HG02885 (cell line): Measurements from ENCODE around the gene ARID3A.
"Not testable (repeated sequence)": the region's sequence is repeated elsewhere in the genome, so short reads cannot be mapped to it uniquely, and the experiment has no call there.

Experiments
- ATAC-seq: cut with Tn5 transposase; IDR thresholded peaks from one replicate; pipeline ENCODE4 v1.9.1; 2021; ENCODE audit warnings: mild to moderate bottlenecking; ENCODE audit not compliant: unreplicated experiment, poor library complexity

The ARID3A gene

GRCh38 chr19:891421-892200, 34.2 kb upstream of the ARID3A start:
- not testable (repeated sequence) for ATAC-seq

GRCh38 chr19:892243-892893, 33.5 kb upstream of the ARID3A start:
- no peak for ATAC-seq

- peak; percentile 80 for ATAC-seq
Observed at GRCh38 chr19:892894-893689, 32.7 kb upstream of the ARID3A start, which contains the start of the genes MED16 and RNU6-9. Gene MED16 (minus strand): TSS chr19:893187. CDS start chr19:891131, 2,056 bp downstream. Gene RNU6-9 (plus strand): TSS chr19:893484.

GRCh38 chr19:896434-896833, 29.4 kb upstream of the ARID3A start:
- no peak for ATAC-seq

- ATAC-seq: no peak
Observed at GRCh38 chr19:896999-897398, 28.8 kb upstream of the ARID3A start.

- no peak for ATAC-seq
Observed at GRCh38 chr19:897442-898039, 28.3 kb upstream of the ARID3A start.

- ATAC-seq: no peak
Observed at GRCh38 chr19:898663-899062, 27.2 kb upstream of the ARID3A start.

- ATAC-seq: no peak
Observed at GRCh38 chr19:899336-900042, 26.3 kb upstream of the ARID3A start.

GRCh38 chr19:900043-900301, 25.9 kb upstream of the ARID3A start:
- no peak for ATAC-seq

GRCh38 chr19:900302-901111, 25.3 kb upstream of the ARID3A start:
- ATAC-seq: no peak

DNA sequence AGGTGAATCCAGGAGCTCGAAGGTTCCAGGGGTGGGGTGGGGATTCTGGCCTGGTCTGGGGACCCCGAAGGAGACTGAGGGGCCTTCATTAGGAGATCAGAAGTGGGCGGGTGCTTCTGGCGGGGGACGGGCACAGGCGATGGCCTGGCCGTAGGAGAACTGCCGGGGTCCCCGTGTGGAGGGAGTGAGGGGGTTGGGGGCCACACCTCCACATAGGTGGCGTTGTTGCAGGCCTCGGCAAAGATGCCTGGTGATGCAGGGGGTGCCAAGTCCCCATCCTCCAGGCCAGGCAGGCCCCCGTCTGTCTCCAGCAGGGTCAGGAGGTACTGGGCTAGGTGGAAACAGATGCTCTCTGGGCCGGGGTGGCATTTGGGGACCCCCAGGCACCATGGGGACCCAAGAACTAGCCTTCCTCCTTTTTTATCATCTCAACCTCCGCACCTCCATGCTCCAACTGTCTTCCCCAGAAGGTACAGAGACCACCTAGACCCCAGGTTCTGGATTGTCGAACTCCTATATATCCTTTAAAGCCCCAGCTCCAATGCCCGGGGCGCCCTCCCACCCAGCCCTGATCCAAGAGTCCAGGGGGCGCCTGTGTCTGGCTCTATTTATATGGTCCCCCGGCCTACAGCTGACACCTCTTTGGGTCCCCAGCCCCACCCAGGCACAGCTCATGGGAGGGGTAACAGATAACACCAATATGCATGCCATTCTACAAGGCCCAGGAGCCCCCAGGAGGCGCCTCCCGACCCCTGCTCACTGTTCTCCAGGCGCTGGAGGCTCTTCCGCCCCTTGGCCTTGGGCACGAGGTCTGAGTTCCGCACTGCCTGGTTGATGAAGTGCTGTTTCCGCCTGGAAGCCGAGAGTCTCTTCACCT, 24.4 kb upstream of the ARID3A start:
- ATAC-seq: no peak

- ATAC-seq: no peak
Observed at GRCh38 chr19:902093-902370, 23.8 kb upstream of the ARID3A start.

DNA sequence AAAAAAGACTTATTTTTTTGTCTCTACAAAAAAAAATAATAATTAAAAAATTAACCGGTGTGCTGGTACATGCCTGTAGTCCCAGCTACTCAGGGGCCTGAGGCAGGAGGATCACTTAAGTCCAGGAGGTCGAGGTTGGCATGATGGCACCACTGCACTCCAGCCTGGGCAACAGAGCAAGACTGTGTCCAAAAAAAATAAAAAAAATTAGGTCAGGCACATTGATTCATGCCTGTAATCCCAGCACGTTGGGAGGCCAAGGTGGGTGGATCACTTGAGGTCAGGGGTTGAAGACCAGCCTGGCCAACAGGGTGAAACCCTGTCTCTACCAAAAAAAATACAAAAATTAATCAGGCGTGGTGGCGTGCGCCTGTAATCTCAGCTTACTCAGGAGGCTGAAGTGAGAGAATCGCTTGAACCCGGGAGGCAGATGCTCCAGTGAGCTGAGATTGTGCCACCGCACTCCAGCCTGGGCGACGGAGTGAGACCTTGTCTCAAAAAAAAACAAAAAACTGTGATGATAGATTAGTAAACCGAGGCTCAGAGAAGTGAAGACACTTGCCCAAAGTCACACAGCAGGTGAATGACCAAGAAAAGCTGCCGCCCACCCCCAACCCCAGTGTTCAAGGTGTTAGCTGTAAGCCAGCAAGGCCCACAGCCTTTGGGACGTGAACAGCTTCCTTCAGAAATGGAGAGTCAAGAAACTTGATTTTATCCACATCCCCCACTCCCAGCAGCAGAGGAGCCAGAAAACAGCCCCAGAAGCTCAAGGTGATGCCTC, 23.2 kb upstream of the ARID3A start:
- no peak for ATAC-seq

DNA sequence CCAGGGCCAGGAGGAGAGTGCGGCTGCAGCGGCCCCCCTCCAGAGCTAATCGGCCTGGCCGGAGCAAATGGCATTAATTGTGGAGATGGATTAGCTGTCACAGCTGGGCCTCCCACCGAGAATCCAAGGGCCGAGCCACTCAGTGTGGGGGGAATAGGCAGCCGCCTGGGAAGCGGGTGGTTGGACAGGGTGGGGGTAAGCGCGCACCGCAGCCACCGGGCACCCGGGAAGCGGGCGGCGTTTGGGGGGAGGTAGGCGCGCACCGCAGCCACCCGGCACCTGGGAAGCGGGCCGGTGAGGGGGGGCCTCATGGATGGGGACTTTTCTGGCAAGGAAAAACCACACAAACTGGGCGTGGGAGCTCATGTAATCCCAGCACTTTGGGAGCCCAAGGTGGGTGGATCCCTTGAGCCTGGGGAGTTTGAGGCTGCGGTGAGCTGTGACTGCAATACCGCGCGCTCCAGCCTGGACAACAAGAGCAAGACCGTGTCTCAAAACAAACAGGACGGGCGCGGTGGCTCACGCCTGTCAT, 22.5 kb upstream of the ARID3A start:
- ATAC-seq: no peak

GRCh38 chr19:904545-904944, 21.3 kb upstream of the ARID3A start:
- no peak for ATAC-seq

DNA sequence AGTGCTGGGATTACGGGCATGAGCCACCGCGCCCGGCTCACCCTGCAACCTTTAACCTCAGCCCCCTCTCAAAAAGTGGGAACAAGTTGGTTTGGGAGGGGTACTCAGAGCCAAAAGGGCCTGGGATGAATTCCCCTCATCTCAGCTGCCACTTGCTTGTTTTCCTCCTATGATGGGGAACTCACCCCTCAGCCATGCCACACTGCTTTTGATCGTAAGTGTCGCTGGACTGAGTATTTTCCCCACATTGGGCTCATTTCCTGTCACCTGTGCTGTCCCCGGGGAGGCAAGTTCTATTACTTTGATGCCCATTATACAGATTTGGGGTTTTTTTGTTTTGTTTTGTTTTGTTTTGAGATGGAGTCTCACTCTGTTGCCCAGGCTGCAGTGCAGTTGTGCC, 19.4 kb upstream of the ARID3A start:
- no peak for ATAC-seq

DNA sequence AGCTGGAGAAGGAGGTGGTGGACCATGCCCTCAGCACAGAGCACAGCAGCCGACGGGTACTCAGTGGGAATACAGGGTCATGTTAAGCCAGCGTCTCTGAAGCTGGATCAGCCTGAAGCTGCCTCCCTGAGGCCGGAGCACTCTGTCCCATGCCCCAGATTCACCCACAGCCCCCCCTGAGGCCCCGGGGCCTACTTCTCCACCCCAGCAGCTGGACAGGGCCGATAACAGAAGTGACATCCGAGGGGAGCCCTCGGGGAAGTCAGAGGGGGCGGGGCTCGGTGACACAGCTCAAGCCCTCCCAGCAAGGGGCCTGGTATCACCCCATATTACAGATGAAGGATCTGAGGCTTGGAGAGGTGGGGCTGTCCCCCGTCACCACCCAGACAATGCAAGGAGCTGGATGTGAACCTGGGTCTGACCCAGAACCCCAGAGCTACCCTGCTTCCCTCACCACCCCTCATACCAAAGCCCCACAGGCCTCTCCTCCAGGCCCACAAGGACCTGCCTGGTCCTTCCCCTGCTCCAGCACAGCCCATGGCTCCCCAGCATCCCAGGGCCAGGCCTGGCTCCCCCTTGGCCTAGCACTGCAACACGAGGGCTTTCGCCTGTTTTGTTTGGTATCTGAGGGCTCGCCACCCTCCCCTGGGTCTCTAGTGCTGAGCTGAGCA, 18.5 kb upstream of the ARID3A start:
- ATAC-seq: no peak
